HCT116 (cell line): ENCODE measurements around the gene ALG2. TPM values are rescaled to one million over a fixed set of nuclear protein-coding genes. Genes with fewer than 3 reads are reported as not detected.

ENCODE experiments used
- ATAC-seq: fragments of 200-7000 bp; cut with Tn5 transposase; 2 replicates; pipeline ENCODE4 v1.9.1; 2020; ENCODE audit warnings: mild to moderate bottlenecking, moderate library complexity
- BruUV-seq: library from RNA; stranded (reverse); fragments of 400-500 nt; replicated peaks from 2 replicates; lab custom pipeline; 2021; lab: Mats Ljungman, UMichigan
- CTCF ChIA-PET: fragments of 300-600 bp; sonication (Branson Sonifier 250); formaldehyde crosslinking; loops from one replicate; lab custom pipeline; 2021; ENCODE audit warnings: antibody characterized with exemption; lab: Charles Lee
- POLR2A ChIA-PET: fragments of 300-600, 350-600 bp; sonication (Branson Sonifier 250); formaldehyde crosslinking; loops from one replicate; lab custom pipeline; 2021; ENCODE audit warnings: antibody characterized with exemption; lab: Charles Lee
- RAD21 ChIA-PET, 2 experiments: fragments of 300-600 bp; sonication (Branson Sonifier 250); formaldehyde crosslinking; loops; one replicate each; lab custom pipeline; 2023; ENCODE audit warnings: low total read pairs in 2 of 2; ENCODE audit not compliant: uncharacterized antibody in 2 of 2, unreplicated experiment in 2 of 2, low non-redundant PET in 1 of 2; lab: Charles Lee
- DNase-seq: peaks from one replicate; pipeline ENCODE4 v3.0.0-alpha.2; 2010; ENCODE audit warnings: low read depth, low spot score
- H2AFZ ChIP-seq: fragments of 200-600 bp; shearing (Covaris generic), sonication (generic); 2 replicates; pipeline ENCODE4 v1.6.1; 2017; ENCODE audit warnings: low read depth, mixed run types, mixed read lengths, antibody characterized with exemption, low read length; ENCODE audit not compliant: poor library complexity, severe bottlenecking
- H3K27ac ChIP-seq: 2 replicates; pipeline ENCODE4 v1.5.1; 2012; ENCODE audit warnings: low read depth, low read length
- H3K27me3 ChIP-seq: fragments of 200-600 bp; sonication (generic); 2 replicates; pipeline ENCODE4 v1.6.1; 2016; ENCODE audit warnings: mixed run types, low read length, mixed read lengths; ENCODE audit not compliant: insufficient read depth
- H3K36me3 ChIP-seq, 2 experiments: fragments of 200-500 bp in 1 of 2; fragments of 200-600 bp in 1 of 2; sonication (Bioruptor generic) in 1 of 2; sonication (generic) in 1 of 2; 2 replicates each; pipeline versions ENCODE4 v1.5.1 to v1.6.1; 2014 to 2016; ENCODE audit warnings: low read length in 2 of 2, inconsistent platforms in 1 of 2, mixed read lengths in 1 of 2, mixed run types in 1 of 2; ENCODE audit not compliant: insufficient read depth in 2 of 2, control insufficient read depth in 1 of 2
- H3K4me1 ChIP-seq, 2 experiments: fragments of 200-600 bp in 1 of 2; sonication (generic) in 1 of 2; 2 replicates each; pipeline versions ENCODE4 v1.5.1 to v1.6.1; 2012 to 2017; ENCODE audit warnings: low read length in 2 of 2, inconsistent platforms in 1 of 2, mild to moderate bottlenecking in 1 of 2, mixed read lengths in 1 of 2, mixed run types in 1 of 2, moderate library complexity in 1 of 2; ENCODE audit not compliant: insufficient read depth in 2 of 2, control insufficient read depth in 1 of 2
- H3K4me2 ChIP-seq: fragments of 200-600 bp; sonication (generic); 2 replicates; pipeline ENCODE4 v1.6.1; 2017; ENCODE audit warnings: mixed run types, low read length, mixed read lengths
- H3K4me3 ChIP-seq, 2 experiments: fragments of 200-600 bp in 1 of 2; sonication (generic) in 1 of 2; replicated peaks in 1 of 2; 2 replicates each; pipeline ENCODE4 v1.5.1; 2011 to 2016; ENCODE audit warnings: low read length in 2 of 2, control low read depth in 1 of 2, low read depth in 1 of 2, mild to moderate bottlenecking in 1 of 2, mixed read lengths in 1 of 2, mixed run types in 1 of 2
- H3K79me2 ChIP-seq: fragments of 200-600 bp; sonication (generic); 2 replicates; pipeline ENCODE4 v1.6.1; 2017; ENCODE audit warnings: mild to moderate bottlenecking, mixed run types, low read length, moderate library complexity, mixed read lengths; ENCODE audit not compliant: insufficient read depth
- H3K9ac ChIP-seq: fragments of 200-600 bp; sonication (generic); 2 replicates; pipeline ENCODE4 v1.6.1; 2016; ENCODE audit warnings: low read length, mixed read lengths
- H3K9me2 ChIP-seq: fragments of 200-600 bp; sonication (generic), shearing (Covaris generic); 2 replicates; pipeline ENCODE4 v1.6.1; 2017; ENCODE audit warnings: mixed run types, mild to moderate bottlenecking, moderate library complexity; ENCODE audit not compliant: insufficient read depth
- H3K9me3 ChIP-seq, 2 experiments: fragments of 200-500 bp in 1 of 2; fragments of 200-600 bp in 1 of 2; sonication (Bioruptor generic) in 1 of 2; sonication (generic) in 1 of 2; 2 replicates each; pipeline ENCODE4 v1.6.1; 2014 to 2017; ENCODE audit warnings: low read length in 2 of 2, mixed read lengths in 2 of 2, inconsistent platforms in 1 of 2, low read depth in 1 of 2, mild to moderate bottlenecking in 1 of 2, mixed run types in 1 of 2, moderate library complexity in 1 of 2; ENCODE audit not compliant: control insufficient read depth in 1 of 2, insufficient read depth in 1 of 2
- H4K20me1 ChIP-seq: fragments of 200-600 bp; sonication (generic), shearing (Covaris generic); 2 replicates; pipeline ENCODE4 v1.6.1; 2017; ENCODE audit warnings: mixed run types, mild to moderate bottlenecking, moderate library complexity; ENCODE audit not compliant: insufficient read depth
- CBX3 ChIP-seq: IDR thresholded peaks from 2 replicates; pipeline ENCODE4 v1.6.1; 2012; ENCODE audit warnings: low read depth
- CTCF ChIP-seq, 3 experiments: fragments of 200-600 bp in 1 of 3; sonication (generic) in 1 of 3; IDR thresholded peaks in 2 of 3; conservative IDR thresholded peaks in 1 of 3; 2 replicates each; pipeline ENCODE4 v1.5.1; 2012 to 2017; ENCODE audit warnings: low read depth in 2 of 3, low read length in 2 of 3, antibody characterized with exemption in 1 of 3, borderline replicate concordance in 1 of 3, control low read depth in 1 of 3, mild to moderate bottlenecking in 1 of 3, mixed read lengths in 1 of 3, mixed run types in 1 of 3, moderate library complexity in 1 of 3; ENCODE audit not compliant: insufficient read depth in 1 of 3
- EGR1 ChIP-seq: IDR thresholded peaks from 2 replicates; pipeline ENCODE4 v1.6.1; 2012; ENCODE audit warnings: low read depth
- ELF1 ChIP-seq: IDR thresholded peaks from 2 replicates; pipeline ENCODE4 v1.6.1; 2012; ENCODE audit warnings: low read depth, borderline replicate concordance
- EZH2 ChIP-seq: fragments of 200-600 bp; sonication (generic); IDR thresholded peaks from 2 replicates; pipeline ENCODE4 v1.6.1; 2017; ENCODE audit warnings: antibody characterized with exemption, mixed run types
- EZH2phosphoT487 ChIP-seq: fragments of 200-600 bp; IDR thresholded peaks from 2 replicates; pipeline ENCODE4 v1.6.1; 2018; ENCODE audit warnings: antibody characterized with exemption, borderline replicate concordance
- FOSL1 ChIP-seq: IDR thresholded peaks from 2 replicates; pipeline ENCODE4 v1.6.1; 2012; ENCODE audit warnings: low read depth
- MAX ChIP-seq: IDR thresholded peaks from 2 replicates; pipeline ENCODE4 v1.6.1; 2012
- RAD21 ChIP-seq: IDR thresholded peaks from 2 replicates; pipeline ENCODE4 v1.6.1; 2012; ENCODE audit warnings: low read depth, mild to moderate bottlenecking
- SIN3A ChIP-seq: IDR thresholded peaks from 2 replicates; pipeline ENCODE4 v1.6.1; 2012; ENCODE audit warnings: low read depth
- SRF ChIP-seq: IDR thresholded peaks from 2 replicates; pipeline ENCODE4 v1.6.1; 2012; ENCODE audit warnings: low read depth
- TCF7L2 ChIP-seq: IDR thresholded peaks from 2 replicates; pipeline ENCODE4 v1.7.0; 2011; ENCODE audit warnings: borderline replicate concordance, inconsistent platforms; ENCODE audit not compliant: insufficient read depth, insufficient read length; ENCODE audit errors: extremely low read depth
- ZBTB33 ChIP-seq: IDR thresholded peaks from 2 replicates; pipeline ENCODE4 v1.6.1; 2011; ENCODE audit warnings: mild to moderate bottlenecking, low read length, moderate library complexity; ENCODE audit not compliant: insufficient replicate concordance; ENCODE audit errors: extremely low read depth
- ZFX ChIP-seq: fragments of 450-650 bp; IDR thresholded peaks from 2 replicates; pipeline ENCODE4 v1.6.1; 2017
- ZNF274 ChIP-seq: fragments of 200-500 bp; sonication (Bioruptor generic); IDR thresholded peaks from 2 replicates; pipeline ENCODE4 v1.6.1; 2014; ENCODE audit warnings: mild to moderate bottlenecking, low read depth, low read length, inconsistent platforms
- intact Hi-C: fragments of 100-400 bp; cut with micrococcal nuclease; formaldehyde crosslinking; loops from 2 replicates; pipeline ENCODE4 v1.10.0; 2022
- total RNA-seq: library from RNA; stranded (reverse); gene quantifications from one replicate; pipeline ENCODE4 v1.2.1, GENCODE V29; 2021; ENCODE audit not compliant: unreplicated experiment

Gene ALG2
- total RNA-seq, 1 experiment from 2014 or later: 27.9 TPM

- Histone ChIP-seq H3K27me3 (no peaks in the 10 kb centered on the region), H3K9me2 (no peaks in the 10 kb centered on the region), H4K20me1 (no peaks in the 10 kb centered on the region), H3K79me2 (no peaks in the 10 kb centered on the region), H2AFZ (no peak overlapping the region), H3K36me3 (no peaks in the 10 kb centered on the region), H3K9me3 (no peaks in the 10 kb centered on the region), H3K4me2 (no peak overlapping the region), H3K27ac (no peak overlapping the region), H3K4me3 (no peak overlapping the region), H3K9ac (no peak overlapping the region), H3K4me1 (no peaks in the 10 kb centered on the region)
- intact Hi-C loops: no loop called here
- POLR2A ChIA-PET: no interaction called here
- ATAC-seq (no peak), DNase-seq (no peak)
- no peak for TF ChIP-seq EZH2
- no peak for TF ChIP-seq TCF7L2
- no peak for TF ChIP-seq MAX
- no peak for TF ChIP-seq FOSL1
- no peak for TF ChIP-seq ELF1
- TF ChIP-seq CBX3: no peak
- no peak for TF ChIP-seq CTCF (IDR thresholded peaks at IDR 0.05 in 2 of 3, conservative IDR thresholded peaks at IDR 0.05 in 1 of 3; ENCODE audit: borderline replicate concordance in 1 of 3, insufficient read depth in 1 of 3, low read depth in 2 of 3, low read length in 2 of 3)
- no peak for TF ChIP-seq RAD21
- no peak for TF ChIP-seq EGR1
- TF ChIP-seq SRF: no peak
- no peak for TF ChIP-seq ZNF274
- TF ChIP-seq ZFX: no peak
- no peak for TF ChIP-seq SIN3A
- no peak for TF ChIP-seq EZH2phosphoT487
- TF ChIP-seq ZBTB33: no peak
- RAD21 ChIA-PET: no interaction called here
- no TSS peak for BruUV-seq
- CTCF ChIA-PET: no interaction called here
Measured at GRCh38 chr9:99177576-99178366, 44.0 kb downstream of the ALG2 start.
